ENCODE data around the gene RPL38. TPM values are rescaled to one million over a fixed set of nuclear protein-coding genes. Genes with fewer than 3 reads are reported as not detected.

The RPL38 gene
- total and polyA plus RNA-seq, 4 donors = 1,051 to 1,608 (median 1,150) TPM

DNA sequence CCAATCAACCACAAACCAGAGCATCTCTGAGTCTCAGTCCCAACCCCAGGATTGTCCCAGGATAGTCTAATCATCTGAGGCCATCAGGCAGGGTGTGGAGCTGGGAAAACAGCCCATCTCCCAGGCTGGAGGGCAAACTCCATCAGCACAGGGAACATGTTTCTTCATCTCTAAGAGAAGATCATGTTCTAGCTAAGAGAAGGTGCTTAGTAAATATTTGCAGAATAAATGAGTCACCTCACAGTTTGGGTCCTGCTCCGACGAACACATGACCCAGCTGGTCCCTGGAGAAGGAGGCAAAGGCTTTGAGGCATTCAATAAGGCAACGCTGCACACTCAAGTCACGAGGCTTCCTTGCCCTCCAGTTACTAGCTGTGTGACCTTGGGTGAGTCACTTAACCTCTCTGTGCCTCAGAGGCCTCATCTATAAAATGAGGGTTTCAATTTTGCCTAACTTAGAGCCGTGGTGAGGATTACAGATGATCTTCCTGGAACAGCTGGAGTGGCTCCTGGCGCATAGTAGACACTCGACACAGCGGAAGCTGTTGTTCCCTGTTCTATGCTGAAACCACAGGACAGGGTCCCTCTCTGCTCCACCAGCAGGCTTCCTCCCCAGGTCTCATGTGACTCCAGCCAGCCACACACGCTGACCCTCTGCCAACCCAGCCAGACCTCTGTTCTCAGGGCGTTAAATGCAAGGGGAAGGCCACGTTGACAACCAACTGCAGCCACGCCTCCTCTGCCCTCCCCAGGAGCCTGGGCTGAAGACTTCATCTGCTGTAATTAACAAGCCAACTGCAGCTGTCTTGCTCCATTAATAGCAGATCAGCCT is 10.3 kb upstream of the RPL38 start:
- Histone ChIP-seq H3K36me3 (ENCODE audit: control insufficient read depth, insufficient read depth, low read length) (no peaks in the 10 kb centered on the region), H3K9me3 (ENCODE audit: control insufficient read depth, insufficient read depth, low read length) (no peaks in the 10 kb centered on the region), H3K4me1 (ENCODE audit: control insufficient read depth, insufficient read depth, low read length) (peaks cover 21% of the 10 kb centered on the region), H3K27me3 (ENCODE audit: control insufficient read depth, insufficient read depth, low read length) (peaks cover 9% of the 10 kb centered on the region), H3K27ac (ENCODE audit: low read depth, low read length) (no peak overlapping the region), H3K4me3 (ENCODE audit: low read depth, low read length) (no peak overlapping the region)
- DNase-seq (ENCODE audit: low read depth in 4 of 6, low spot score in 6 of 6) = peak in 1 of 6 donors; percentile 72
- WGBS (ENCODE audit: insufficient coverage) = 56% methylated on average over 11 of the region's 12 CpGs

DNA sequence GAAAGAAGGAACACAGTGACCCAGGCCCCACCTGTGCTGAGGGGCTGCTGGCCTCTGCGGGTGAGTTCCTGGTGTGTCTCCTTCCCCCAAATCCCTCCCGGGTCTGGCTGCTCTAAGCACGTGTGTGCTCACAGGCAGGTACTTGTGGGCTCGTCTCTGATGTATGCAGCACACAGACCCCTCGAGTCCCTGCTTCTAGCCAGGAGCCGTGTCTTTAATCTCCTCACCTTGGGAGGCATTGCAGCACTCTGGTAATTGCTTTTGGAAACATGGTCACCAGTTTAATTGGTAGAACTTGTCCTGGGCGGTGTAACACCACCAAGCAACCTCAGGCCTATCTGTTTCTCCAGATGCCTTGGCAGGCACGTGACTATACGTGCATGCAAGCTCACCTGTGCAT is 8.8 kb upstream of the RPL38 start:
- 77% methylated on average over 9 of the region's 9 CpGs for WGBS (ENCODE audit: insufficient coverage)
- H3K9me3 ChIP-seq (ENCODE audit: control insufficient read depth, insufficient read depth, low read length) = no peaks in the 10 kb centered on the region

DNA sequence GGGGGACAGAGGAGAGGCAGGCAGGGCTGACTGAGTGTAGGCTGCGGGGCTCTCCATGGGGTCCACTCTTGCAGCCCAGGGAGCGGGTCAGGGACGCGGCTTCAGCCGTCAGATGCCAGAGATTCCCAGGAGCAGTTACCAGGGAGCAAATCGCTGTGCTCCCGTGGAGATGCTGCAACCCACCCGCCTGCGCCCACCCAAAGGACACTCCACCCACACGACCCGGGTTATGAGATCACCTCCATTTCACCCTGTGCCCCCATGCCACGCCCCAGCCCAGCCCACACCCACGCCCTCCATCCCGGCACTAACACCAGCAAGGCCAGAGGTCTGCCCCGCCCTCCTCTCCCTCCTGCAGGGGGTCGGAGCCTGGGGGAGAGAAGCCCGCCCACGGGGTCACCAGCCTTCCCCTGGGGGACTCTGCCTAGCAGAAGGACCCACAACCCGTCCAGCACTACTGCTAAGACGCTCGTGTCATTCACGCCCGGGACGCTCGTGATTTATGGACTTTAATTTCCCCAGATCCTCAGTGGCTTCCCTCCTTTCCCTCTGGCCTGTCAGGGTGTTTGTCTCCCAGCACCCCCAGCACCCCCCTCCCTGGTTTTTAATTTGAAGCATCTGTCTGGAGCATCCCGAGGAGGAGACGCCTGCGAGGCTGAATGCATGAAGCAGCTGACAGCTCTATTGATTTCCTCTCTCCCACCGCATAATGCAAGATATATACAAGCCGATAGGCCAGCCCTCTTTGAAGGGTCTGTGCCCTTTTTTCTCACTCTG is 6.7 kb upstream of the RPL38 start:
- Histone ChIP-seq H3K4me3 (ENCODE audit: low read depth, low read length) (no peak overlapping the region), H3K36me3 (ENCODE audit: control insufficient read depth, insufficient read depth, low read length) (no peaks in the 10 kb centered on the region), H3K9me3 (ENCODE audit: control insufficient read depth, insufficient read depth, low read length) (no peaks in the 10 kb centered on the region), H3K27ac (ENCODE audit: low read depth, low read length) (no peak overlapping the region), H3K27me3 (ENCODE audit: control insufficient read depth, insufficient read depth, low read length) (peaks cover 11% of the 10 kb centered on the region), H3K4me1 (ENCODE audit: control insufficient read depth, insufficient read depth, low read length) (peaks cover 41% of the 10 kb centered on the region)
- 39% methylated on average over 25 of the region's 30 CpGs for WGBS (ENCODE audit: insufficient coverage)
- peak in 2 of 6 donors; percentile 37 to 82 for DNase-seq (ENCODE audit: low read depth in 4 of 6, low spot score in 6 of 6)

More for the DNA sequence above, 8.8 kb upstream of the RPL38 start:
- no peak for DNase-seq (ENCODE audit: low read depth in 4 of 6, low spot score in 6 of 6)
- Histone ChIP-seq H3K4me1 (ENCODE audit: control insufficient read depth, insufficient read depth, low read length) (peaks cover 24% of the 10 kb centered on the region), H3K27me3 (ENCODE audit: control insufficient read depth, insufficient read depth, low read length) (peaks cover 9% of the 10 kb centered on the region), H3K27ac (ENCODE audit: low read depth, low read length) (no peak overlapping the region), H3K36me3 (ENCODE audit: control insufficient read depth, insufficient read depth, low read length) (no peaks in the 10 kb centered on the region), H3K4me3 (ENCODE audit: low read depth, low read length) (no peak overlapping the region)

DNA sequence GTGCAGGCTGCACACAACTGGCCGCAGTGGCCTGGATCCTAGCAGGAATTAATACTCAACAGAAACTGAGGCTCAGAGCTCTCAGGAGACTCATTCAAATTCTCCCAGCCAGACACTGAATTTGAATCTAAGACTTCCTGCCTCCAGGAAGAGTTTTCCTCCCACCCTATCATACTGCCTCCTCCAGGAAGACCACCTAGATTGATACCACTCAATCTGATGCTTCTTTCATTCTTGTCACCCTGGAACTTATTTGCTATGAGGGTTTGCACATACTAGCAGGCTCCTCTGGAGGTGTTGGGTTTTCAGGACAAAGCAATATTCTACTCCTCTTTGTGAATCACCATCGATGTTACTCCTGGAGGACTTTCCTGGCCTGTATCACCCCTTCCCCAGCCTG is 5.7 kb upstream of the RPL38 start:
- DNase-seq (ENCODE audit: low read depth in 4 of 6, low spot score in 6 of 6) = no peak
- WGBS (ENCODE audit: insufficient coverage) = 64% methylated on average over 1 of the region's 2 CpGs
- no peaks in the 10 kb centered on the region for H3K9me3 ChIP-seq (ENCODE audit: control insufficient read depth, insufficient read depth, low read length)
- no peak overlapping the region for H3K4me3 ChIP-seq (ENCODE audit: low read depth, low read length)
- H3K36me3 ChIP-seq (ENCODE audit: control insufficient read depth, insufficient read depth, low read length) = no peaks in the 10 kb centered on the region
- H3K27me3 ChIP-seq (ENCODE audit: control insufficient read depth, insufficient read depth, low read length) = peaks cover 11% of the 10 kb centered on the region
- no peak overlapping the region for H3K27ac ChIP-seq (ENCODE audit: low read depth, low read length)
- peaks cover 44% of the 10 kb centered on the region for H3K4me1 ChIP-seq (ENCODE audit: control insufficient read depth, insufficient read depth, low read length)

DNA sequence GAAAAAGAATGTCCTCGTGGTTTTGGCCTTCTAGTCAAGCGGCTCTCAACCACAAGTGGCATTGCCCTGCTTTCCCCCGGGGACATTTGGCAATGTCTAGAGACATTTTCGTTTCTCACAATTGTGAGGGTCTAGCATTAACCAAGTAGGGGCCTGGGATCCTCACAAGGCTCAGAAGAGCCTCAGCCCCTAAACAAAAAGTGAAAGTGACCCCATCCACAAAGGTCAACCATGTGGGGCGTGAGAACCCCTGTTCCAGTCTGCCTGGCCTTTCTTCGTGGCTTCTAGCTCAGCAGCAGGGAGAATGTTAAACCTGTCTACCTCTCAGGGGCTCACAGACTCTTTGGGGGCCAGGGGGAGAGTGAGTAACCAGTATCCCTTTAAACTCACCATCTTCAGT is 4.8 kb upstream of the RPL38 start:
- no peaks in the 10 kb centered on the region for H3K9me3 ChIP-seq (ENCODE audit: control insufficient read depth, insufficient read depth, low read length)
- H3K4me3 ChIP-seq (ENCODE audit: low read depth, low read length) = no peak overlapping the region
- DNase-seq (ENCODE audit: low read depth in 4 of 6, low spot score in 6 of 6) = no peak
- H3K27ac ChIP-seq (ENCODE audit: low read depth, low read length) = no peak overlapping the region
- peaks cover 11% of the 10 kb centered on the region for H3K27me3 ChIP-seq (ENCODE audit: control insufficient read depth, insufficient read depth, low read length)
- H3K4me1 ChIP-seq (ENCODE audit: control insufficient read depth, insufficient read depth, low read length) = peaks cover 43% of the 10 kb centered on the region
- H3K36me3 ChIP-seq (ENCODE audit: control insufficient read depth, insufficient read depth, low read length) = no peaks in the 10 kb centered on the region
- 77% methylated on average over 5 of the region's 6 CpGs for WGBS (ENCODE audit: insufficient coverage)

DNA sequence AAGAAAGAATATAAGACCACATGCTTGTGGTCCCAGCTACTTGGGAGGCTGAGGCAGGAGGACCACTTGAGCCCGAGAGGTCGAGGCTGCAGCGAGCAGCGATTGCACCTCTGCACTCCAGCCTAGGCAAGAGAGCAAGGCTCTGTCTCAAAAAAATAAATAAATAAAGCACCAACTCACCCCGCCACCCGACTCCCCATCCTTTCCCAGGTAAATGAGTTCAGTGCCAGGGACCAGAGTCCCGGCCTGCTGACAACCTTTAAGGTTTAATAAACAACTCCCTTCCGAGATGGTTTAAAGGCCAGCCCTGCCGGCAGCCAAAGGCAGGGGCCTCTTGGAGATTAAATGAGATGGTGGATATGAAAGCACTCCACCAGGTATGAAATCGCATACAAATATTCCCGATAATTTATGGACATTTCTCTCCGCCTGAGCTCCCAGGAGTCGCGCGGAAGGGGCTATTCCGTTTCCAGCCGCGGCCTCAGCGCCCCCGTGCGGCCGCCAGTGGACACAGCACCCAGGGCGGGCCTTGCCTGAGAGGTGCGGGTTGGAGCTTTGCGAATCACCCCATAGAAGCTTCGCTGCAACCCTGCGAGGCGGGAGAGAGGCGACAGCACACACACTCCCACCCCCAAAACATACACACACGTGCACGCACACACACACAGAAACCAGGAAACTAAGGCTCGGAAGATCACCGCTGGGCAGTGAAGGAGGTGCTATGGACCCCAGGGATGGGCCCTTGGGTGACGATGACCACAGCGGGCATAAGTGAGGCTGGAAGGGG is 4.0 kb upstream of the RPL38 start:
- H3K4me1 ChIP-seq (ENCODE audit: control insufficient read depth, insufficient read depth, low read length) = peaks cover 50% of the 10 kb centered on the region
- 25% methylated on average over 25 of the region's 35 CpGs for WGBS (ENCODE audit: insufficient coverage)
- no peak overlapping the region for H3K27ac ChIP-seq (ENCODE audit: low read depth, low read length)
- H3K27me3 ChIP-seq (ENCODE audit: control insufficient read depth, insufficient read depth, low read length) = peaks cover 11% of the 10 kb centered on the region
- H3K36me3 ChIP-seq (ENCODE audit: control insufficient read depth, insufficient read depth, low read length) = no peaks in the 10 kb centered on the region
- no peaks in the 10 kb centered on the region for H3K9me3 ChIP-seq (ENCODE audit: control insufficient read depth, insufficient read depth, low read length)
- H3K4me3 ChIP-seq (ENCODE audit: low read depth, low read length) = no peak overlapping the region
- DNase-seq (ENCODE audit: low read depth in 4 of 6, low spot score in 6 of 6) = peak in 2 of 6 donors; percentile 83 to 90

DNA sequence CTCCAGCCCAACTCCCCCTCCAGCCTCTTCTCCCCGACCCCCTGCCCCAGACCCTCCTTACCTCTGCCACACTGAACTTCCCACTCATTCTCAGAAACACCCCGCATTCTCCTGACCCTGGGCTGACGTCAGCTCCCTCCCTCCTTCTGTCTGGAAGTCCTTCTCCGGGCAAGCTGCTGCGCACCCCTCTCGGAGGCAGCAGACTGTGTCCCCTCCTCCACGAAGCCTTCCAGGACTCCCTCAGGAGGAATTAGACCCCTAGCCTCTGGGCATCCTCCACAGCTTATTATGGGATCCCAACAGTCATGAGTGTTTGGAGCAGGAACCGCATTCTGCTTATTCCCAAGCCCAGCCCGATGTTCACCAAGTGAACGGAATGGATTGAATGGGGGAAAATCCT is 3.4 kb upstream of the RPL38 start:
- peaks cover 11% of the 10 kb centered on the region for H3K27me3 ChIP-seq (ENCODE audit: control insufficient read depth, insufficient read depth, low read length)
- WGBS (ENCODE audit: insufficient coverage) = 52% methylated on average over 7 of the region's 10 CpGs
- H3K36me3 ChIP-seq (ENCODE audit: control insufficient read depth, insufficient read depth, low read length) = no peaks in the 10 kb centered on the region
- H3K4me1 ChIP-seq (ENCODE audit: control insufficient read depth, insufficient read depth, low read length) = peaks cover 56% of the 10 kb centered on the region
- DNase-seq (ENCODE audit: low read depth in 4 of 6, low spot score in 6 of 6) = no peak
- H3K4me3 ChIP-seq (ENCODE audit: low read depth, low read length) = no peak overlapping the region
- H3K9me3 ChIP-seq (ENCODE audit: control insufficient read depth, insufficient read depth, low read length) = no peaks in the 10 kb centered on the region
- H3K27ac ChIP-seq (ENCODE audit: low read depth, low read length) = no peak overlapping the region

DNA sequence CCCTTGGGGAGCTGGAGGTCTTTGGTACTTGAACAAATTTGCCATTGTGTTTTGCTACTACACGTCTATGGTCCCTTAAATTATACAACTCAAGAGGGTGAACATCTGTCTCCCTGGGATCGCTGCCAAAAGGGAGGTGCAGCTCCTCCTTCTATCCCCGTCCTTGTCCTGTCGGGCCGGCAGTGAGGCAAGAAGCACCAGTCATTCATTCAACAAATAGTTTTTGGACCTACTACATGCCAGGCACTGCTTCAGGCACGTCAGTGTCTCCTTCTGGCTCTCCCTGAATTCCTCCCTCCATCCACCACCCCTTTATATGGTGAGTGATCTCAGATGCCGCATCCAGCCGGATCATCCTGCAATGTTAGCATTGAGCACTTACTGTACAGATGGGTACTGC is 2.2 kb upstream of the RPL38 start:
- Histone ChIP-seq H3K36me3 (ENCODE audit: control insufficient read depth, insufficient read depth, low read length) (peaks cover 10% of the 10 kb centered on the region), H3K9me3 (ENCODE audit: control insufficient read depth, insufficient read depth, low read length) (no peaks in the 10 kb centered on the region), H3K4me1 (ENCODE audit: control insufficient read depth, insufficient read depth, low read length) (peaks cover 66% of the 10 kb centered on the region), H3K27ac (ENCODE audit: low read depth, low read length) (no peak overlapping the region), H3K27me3 (ENCODE audit: control insufficient read depth, insufficient read depth, low read length) (peaks cover 7% of the 10 kb centered on the region), H3K4me3 (ENCODE audit: low read depth, low read length) (no peak overlapping the region)
- 32% methylated on average over 3 of the region's 8 CpGs for WGBS (ENCODE audit: insufficient coverage)
- DNase-seq (ENCODE audit: low read depth in 4 of 6, low spot score in 6 of 6) = peak in 2 of 6 donors; percentile 72 to 75

DNA sequence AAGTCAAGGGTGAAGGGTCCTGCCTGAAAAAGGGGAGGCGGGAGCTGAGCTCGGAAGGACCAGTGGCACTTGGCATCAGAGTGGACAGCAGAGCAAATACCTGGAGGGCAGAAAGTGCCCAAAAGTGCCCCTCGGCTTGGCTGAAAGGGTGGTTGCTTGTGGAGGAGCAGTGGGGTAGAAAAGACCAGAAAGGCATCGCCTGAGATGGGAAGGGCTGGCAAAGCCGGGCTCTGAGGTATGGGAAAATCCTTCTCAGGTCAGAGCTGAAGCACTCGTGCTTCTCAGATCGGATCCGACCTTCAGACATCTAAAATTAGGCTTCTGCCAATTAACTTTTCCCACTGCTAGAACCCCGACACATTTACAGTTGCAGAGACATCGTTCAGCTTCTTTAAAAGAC is 1.5 kb upstream of the RPL38 start:
- H3K27ac ChIP-seq (ENCODE audit: low read depth, low read length) = no peak overlapping the region
- DNase-seq (ENCODE audit: low read depth in 4 of 6, low spot score in 6 of 6) = no peak
- peaks cover 63% of the 10 kb centered on the region for H3K4me1 ChIP-seq (ENCODE audit: control insufficient read depth, insufficient read depth, low read length)
- no peak overlapping the region for H3K4me3 ChIP-seq (ENCODE audit: low read depth, low read length)
- H3K36me3 ChIP-seq (ENCODE audit: control insufficient read depth, insufficient read depth, low read length) = peaks cover 17% of the 10 kb centered on the region
- H3K27me3 ChIP-seq (ENCODE audit: control insufficient read depth, insufficient read depth, low read length) = peaks cover 2% of the 10 kb centered on the region
- H3K9me3 ChIP-seq (ENCODE audit: control insufficient read depth, insufficient read depth, low read length) = no peaks in the 10 kb centered on the region
- 90% methylated on average over 7 of the region's 10 CpGs for WGBS (ENCODE audit: insufficient coverage)

All from spinal cord (tissue), 10 donors.